Measurements from ENCODE around the gene MINDY4B.
"Not testable (repeated sequence)": the region's sequence is repeated elsewhere in the genome, so short reads cannot be mapped to it uniquely, and the experiment has no call there.

MINDY4B gene

GRCh38 chr3:150898046-150898754 lies 7.0 kb downstream of the MINDY4B start:
- no peak for DNase-seq

GRCh38 chr3:150897592-150897991 lies 7.6 kb downstream of the MINDY4B start:
- DNase-seq = no peak

DNA sequence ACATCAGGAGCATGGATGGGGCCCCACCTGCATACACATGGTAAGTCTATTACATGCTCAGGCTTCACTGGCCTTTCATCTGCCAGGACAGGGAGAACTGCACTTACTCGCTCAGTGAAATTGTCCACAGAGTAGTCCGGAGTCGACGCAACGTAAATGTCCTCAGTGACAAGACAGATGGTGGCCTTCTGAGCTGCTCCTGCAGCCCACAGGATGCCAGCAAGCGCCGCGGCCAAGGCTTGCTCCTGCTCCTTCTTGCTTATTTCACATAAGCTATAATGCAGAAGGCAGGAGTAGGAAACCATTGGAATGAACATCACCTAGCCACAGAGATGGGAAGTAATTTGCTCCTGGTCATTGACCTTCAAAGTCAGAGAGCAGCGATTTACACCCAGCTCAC lies 14.4 kb downstream of the MINDY4B start:
- DNase-seq = no peak

DNA sequence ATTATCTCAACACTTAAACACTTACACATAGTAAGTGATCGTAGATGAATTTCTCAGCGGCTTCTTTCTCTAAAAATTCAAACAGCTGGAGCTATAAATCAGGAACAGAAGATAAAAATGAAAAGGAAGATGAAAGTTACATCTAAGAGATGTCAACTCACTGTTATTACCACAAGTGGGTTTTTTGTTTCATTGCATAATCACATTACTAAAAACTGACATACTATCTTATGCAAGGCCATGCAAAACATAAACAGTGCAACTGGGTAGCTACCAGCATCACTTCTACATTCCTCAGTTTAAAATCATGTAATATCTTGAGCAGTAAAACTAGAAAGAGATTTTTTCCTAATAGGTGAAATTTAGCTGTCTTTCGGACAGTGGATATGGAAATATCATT lies 14.9 kb downstream of the MINDY4B start:
- no peak for DNase-seq

DNA sequence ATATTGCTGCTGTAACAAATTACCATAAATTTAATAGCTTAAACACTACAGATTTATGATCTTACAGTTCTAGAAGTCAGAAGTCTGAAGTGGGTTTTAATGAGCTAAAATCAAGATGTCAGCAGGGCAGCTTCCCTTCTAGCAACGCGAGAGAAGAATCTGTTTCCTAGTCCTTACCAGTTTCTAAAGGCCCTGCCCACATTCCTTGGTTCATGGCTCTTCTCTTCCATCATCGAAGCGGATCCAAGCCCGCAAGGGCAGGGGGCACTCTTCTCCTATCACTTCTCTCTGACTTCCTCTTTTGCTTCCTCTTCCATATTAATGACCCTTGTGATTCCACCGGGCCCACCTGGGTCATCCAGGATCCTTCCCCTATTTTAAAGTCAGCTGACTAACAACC lies 16.1 kb downstream of the MINDY4B start:
- no peak for DNase-seq

DNA sequence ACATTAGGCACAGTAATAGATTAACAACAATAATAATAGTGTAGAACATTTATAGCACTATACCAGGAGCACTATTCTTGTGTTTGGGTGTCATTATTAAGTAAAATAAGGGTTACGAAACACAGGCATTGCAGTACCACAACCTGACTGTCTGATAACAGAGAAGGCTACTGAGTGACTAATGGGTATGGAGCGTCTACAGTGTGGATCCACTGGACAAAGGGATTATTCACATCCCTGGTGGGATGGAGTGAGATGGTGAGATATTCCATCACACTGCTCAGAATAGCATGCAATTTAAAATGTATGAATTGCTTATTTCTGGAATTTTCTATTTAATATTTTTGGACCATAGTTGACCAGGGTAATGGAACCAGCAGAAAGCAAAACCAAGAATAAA lies 18.2 kb downstream of the MINDY4B start:
- no peak for DNase-seq

DNA sequence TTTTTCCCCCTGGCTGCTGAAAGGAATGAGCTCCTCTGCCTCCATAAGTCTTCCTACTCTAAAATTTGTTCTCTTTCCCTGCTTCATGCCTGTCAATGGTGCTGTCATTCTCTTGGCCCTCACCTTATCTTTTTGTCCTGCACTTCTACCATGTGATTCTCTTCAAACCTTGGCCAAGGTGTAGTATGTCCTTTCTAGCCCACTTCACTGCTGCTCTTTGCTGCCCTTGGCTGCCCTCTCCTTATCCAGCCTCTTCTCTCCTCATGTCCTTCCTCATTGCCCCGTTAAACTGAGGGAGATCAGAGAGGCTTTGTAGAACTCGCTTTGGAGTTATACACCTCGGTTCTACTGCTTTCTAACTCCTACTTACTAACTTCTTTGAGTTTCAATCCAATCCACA lies 19.7 kb downstream of the MINDY4B start:
- no peak for DNase-seq

- no peak for DNase-seq
These were observed 26.2 kb downstream of the MINDY4B start for GRCh38 chr3:150878996-150879575.

GRCh38 chr3:150878290-150878689 lies 26.9 kb downstream of the MINDY4B start:
- no peak for DNase-seq

GRCh38 chr3:150877303-150877702 lies 27.9 kb downstream of the MINDY4B start:
- no peak for DNase-seq

DNA sequence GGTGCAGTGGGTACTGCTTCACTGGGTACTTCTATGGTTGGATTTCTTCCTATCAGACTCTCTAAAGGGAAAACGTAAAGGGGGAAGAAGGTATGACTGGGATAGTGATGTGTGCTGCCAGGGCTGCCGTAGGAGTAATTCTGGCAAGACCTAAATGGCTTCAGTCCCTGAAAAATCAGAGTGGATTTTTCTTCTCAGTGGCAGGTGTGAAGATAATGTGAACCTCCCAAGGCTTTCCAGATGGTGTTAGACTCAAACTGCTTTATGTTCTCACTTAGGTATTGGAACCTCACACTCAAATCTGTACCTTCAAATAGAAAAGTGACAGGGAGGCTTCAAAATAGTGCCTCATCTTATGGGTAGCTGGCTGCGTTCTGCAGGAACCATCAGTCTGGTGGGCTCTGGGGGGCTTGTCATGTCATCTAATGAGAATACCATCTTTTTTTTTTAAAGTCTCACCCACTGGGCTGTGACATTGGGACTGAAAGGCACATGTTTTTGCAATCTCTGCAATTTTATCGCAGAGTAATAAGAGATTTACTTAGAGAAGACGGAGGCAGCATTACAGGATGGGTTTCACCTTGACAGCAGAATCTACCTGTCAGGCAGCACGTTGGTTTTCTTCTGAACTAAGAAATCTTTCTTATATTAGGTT lies 28.5 kb downstream of the MINDY4B start:
- DNase-seq = no peak

GRCh38 chr3:150875548-150875947 lies 29.7 kb downstream of the MINDY4B start:
- DNase-seq = no peak

GRCh38 chr3:150874666-150875219 lies 30.5 kb downstream of the MINDY4B start:
- no peak for DNase-seq

- no peak for DNase-seq
These were observed 34.0 kb downstream of the MINDY4B start for GRCh38 chr3:150871192-150871591.

DNA sequence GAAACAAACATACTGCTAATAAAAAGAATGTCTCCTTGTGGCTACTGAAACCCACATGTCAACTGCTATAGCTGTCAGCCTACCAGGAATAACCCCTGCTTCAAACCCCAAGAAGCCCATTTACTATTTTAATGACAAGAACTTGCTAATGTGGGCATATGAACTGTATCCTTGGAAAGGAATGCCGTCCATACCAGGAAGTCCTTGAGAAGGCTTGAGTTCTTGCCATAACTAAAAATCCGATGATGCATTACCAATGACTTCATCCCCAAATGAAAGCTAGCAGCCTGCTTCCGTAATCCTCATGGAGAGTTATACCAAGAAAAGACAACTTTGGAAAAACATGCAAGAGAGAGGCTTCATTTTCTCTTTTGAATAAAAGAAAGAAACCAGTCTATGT lies 34.8 kb downstream of the MINDY4B start:
- no peak for DNase-seq

- no peak for DNase-seq
These were observed 37.0 kb downstream of the MINDY4B start for GRCh38 chr3:150868282-150868681.

- no peak for DNase-seq
These were observed 37.8 kb downstream of the MINDY4B start for GRCh38 chr3:150867434-150867833.

DNA sequence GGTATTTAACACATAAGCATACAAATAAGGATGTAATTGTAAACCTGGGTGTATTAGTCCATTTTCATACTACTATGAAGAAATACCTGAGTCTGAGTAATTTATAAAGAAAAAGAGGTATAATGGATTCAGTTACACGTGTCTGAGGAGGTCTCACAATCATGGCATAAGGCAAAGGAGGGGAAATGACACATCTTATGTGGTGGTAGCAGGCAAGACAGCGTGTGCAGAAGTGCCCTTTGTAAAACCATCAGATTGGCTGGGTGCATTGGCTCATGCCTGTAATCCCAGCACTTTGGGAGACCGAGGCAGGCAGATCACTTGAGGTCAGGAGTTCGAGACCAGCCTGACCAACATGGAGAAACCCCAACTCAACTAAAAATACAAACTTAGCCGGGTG lies 41.3 kb downstream of the MINDY4B start:
- not testable (repeated sequence) for DNase-seq

GRCh38 chr3:150861851-150862250 lies 43.4 kb downstream of the MINDY4B start:
- DNase-seq = no peak

GRCh38 chr3:150857936-150858335 lies 47.3 kb downstream of the MINDY4B start:
- not testable (repeated sequence) for DNase-seq

DNA sequence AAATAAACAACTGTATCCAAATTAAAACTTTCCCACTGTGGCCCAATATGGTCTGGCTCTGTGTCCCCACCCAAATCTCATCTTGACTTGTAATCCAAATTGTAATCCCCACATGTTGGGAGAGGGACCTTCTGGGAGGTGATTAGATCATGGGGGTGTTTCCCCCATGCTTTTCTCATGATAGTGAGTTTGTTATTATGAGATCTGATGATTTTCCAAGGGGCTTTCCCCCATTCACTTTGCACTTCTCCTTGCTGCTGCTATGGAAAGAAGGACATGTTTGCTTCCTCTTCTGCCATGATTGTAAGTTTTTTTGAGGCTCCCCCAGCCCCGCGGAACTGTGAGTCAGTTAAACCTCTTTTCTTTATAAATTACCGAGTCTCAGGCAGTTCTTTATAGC lies 55.0 kb downstream of the MINDY4B start:
- DNase-seq = no peak

DNA sequence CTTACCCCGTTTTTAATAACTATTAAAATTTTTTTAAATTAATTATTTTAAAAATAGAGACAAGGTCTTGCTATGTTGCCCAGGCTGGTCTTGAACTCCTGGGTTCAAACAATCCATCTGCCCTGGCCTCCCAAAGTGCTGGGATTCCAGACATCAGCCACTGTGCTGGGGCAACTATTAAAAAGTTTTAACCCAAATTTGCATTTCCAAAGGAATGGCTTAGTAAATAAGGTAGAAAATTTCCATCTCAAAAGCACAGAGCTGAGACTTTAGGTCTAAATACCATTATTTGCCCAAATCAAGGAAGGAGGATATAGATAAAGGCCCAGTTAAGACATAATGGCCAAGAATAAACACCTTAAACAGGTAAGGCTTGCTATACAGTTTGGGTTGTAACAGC lies 56.4 kb downstream of the MINDY4B start:
- DNase-seq = no peak

DNA sequence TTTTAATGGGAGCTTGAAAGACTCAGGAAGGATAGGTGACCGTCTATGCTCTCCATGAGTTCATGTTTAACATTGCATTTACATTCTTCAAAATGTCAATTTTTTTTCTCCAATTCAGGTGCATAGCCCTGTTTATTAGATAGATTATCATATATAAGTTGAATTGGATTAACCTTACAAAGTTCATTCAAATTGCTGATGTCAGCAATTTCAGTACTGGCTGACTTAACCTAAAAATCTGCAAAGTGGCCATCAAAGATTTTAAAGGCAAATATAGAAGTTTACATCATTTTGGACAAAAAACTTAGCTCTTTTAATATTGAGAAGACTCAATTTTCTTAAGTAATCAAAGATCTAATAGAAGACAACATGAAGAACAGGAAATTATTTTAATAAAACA lies 57.8 kb downstream of the MINDY4B start:
- no peak for DNase-seq

DNA sequence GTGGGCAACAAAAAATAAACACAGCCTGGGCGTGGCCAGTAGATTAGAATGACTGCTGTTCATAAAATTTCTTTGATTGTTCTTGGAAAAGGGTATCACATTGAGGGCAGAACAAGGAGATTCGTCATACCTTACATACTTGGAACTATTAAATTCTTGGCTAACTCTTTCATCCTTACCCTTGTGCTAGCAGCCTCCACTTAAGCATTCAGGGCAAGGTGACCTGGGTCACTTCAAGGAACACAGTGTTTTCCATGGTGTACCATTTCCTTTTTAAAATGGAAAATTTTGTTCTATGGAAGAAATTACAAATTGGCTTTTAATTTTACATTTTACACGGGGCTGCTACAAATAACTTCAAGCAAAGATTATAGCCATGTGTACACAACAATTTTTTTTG lies 60.8 kb downstream of the MINDY4B start:
- DNase-seq = no peak

Data from activated T-cell treated with anti-CD3 and anti-CD28 coated beads, Interleukin-2, amount 50 U/mL, for 48 hours (primary cell).